ENCODE results near the gene CLEC20A.

Gene CLEC20A

DNA sequence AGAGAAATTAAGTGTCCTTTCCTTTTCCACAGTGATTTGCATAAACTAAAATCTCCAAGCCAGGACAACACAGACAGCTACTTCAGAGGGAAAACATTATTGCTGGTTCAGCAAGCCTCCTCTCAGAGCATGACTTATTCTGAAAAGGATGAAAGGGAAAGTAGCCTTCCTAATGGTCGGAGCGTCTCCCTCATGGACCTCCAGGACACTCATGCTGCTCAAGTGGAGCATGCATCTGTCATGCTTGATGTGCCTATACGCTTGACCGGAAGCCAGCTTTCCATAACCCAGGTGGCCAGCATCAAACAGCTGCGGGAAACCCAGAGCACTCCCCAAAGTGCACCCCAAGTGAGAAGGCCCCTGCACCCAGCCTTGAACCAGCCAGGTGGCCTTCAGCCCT, 39.1 kb downstream of the CLEC20A start:
- no peak overlapping the region for H3K4me3 ChIP-seq (replicated peaks; ENCODE audit: low read depth, low read length)
- DNase-seq (ENCODE audit: extremely low read depth, low read depth), result no peak
- TF ChIP-seq, protein P1, sequence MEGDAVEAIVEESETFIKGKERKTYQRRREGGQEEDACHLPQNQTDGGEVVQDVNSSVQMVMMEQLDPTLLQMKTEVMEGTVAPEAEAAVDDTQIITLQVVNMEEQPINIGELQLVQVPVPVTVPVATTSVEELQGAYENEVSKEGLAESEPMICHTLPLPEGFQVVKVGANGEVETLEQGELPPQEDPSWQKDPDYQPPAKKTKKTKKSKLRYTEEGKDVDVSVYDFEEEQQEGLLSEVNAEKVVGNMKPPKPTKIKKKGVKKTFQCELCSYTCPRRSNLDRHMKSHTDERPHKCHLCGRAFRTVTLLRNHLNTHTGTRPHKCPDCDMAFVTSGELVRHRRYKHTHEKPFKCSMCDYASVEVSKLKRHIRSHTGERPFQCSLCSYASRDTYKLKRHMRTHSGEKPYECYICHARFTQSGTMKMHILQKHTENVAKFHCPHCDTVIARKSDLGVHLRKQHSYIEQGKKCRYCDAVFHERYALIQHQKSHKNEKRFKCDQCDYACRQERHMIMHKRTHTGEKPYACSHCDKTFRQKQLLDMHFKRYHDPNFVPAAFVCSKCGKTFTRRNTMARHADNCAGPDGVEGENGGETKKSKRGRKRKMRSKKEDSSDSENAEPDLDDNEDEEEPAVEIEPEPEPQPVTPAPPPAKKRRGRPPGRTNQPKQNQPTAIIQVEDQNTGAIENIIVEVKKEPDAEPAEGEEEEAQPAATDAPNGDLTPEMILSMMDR (IDR thresholded peaks at IDR 0.05; ENCODE audit: low read depth, low read length, missing control alignments), result no peak

DNA sequence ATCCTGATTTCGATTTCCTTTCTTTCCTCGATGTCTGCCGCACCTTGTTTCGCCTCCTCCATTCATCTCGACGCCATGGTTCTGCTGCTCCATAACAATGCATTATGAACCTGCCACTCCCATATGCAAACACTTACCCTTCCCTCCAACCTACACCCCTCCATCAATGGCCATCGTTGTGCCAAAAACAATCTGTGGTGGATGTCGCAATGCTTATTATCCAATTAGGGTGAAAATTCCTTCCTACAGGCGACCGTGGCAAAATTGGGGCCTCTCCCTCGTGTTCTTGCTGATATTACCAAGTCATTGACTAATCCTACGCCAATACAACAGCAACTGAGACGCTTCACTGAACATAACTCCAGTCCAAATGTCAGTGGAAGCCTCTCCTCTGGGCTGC, 40.3 kb downstream of the CLEC20A start:
- TF ChIP-seq, protein P1 (IDR thresholded peaks at IDR 0.05; ENCODE audit: low read depth, low read length, missing control alignments), result no peak
- no peak overlapping the region for H3K4me3 ChIP-seq (replicated peaks; ENCODE audit: low read depth, low read length)
- no peak for DNase-seq (ENCODE audit: extremely low read depth, low read depth)

DNA sequence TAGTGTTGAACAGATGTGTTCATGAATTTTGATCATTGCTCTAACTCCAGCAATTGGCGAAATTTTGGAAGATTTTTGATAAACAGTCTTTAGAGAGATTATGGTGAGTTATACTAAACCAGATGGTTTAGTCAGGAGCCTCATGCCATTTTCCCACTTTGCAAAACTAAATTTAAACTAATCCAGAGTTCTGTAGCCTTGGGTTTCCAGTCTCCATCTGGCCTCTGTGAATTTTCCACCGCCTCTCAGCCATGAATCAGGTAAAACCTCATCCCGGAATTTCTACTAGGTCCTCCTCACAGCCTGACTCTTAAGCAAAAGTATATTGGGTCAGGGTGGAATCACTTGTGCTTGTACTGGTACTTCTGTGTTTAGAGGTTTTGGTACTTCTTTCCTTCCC, 44.8 kb downstream of the CLEC20A start:
- no peak for DNase-seq (ENCODE audit: extremely low read depth, low read depth)
- H3K4me3 ChIP-seq (replicated peaks; ENCODE audit: low read depth, low read length), result no peak overlapping the region
- TF ChIP-seq, protein P1 (IDR thresholded peaks at IDR 0.05; ENCODE audit: low read depth, low read length, missing control alignments), result no peak

DNA sequence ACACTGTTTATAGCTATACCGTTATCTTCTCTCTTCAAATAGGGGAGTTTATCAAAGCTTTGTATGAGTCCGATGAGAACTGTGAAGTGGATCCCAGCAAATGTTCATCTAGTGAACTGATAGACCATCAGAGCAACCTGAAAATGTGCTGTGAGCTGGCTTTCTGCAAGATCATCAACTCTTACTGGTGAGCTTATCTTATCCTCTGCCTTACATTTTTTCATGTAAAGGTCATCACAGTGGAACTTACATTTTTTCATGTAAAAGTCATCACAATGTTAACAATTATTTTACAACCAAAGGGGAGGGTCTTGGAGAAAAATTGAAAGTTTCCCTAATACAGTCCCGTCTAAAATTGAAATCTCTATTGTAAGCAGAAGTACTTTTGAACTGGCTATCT, 45.2 kb downstream of the CLEC20A start:
- DNase-seq (ENCODE audit: extremely low read depth, low read depth), result no peak
- no peak overlapping the region for H3K4me3 ChIP-seq (replicated peaks; ENCODE audit: low read depth, low read length)
- TF ChIP-seq, protein P1 (IDR thresholded peaks at IDR 0.05; ENCODE audit: low read depth, low read length, missing control alignments), result no peak

DNA sequence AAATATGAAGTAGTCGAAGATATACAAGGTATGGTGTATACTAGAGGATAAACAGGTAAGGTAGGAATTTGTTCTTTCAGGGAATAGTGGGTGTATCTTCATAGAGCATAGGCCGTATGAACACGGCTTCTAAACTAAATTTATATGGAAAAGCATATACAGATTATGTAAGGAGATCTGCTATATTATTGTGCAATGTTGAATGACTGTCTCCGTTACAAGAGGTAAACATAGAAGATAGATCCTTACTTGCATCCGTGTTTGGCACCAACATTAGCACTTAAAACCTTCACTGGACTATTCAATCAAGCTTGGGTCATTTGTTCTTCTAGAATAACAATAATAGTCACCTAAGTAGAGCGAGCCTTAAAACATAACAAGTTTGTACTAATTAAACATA, 45.9 kb downstream of the CLEC20A start:
- no peak overlapping the region for H3K4me3 ChIP-seq (replicated peaks; ENCODE audit: low read depth, low read length)
- no peak for DNase-seq (ENCODE audit: extremely low read depth, low read depth)
- TF ChIP-seq, protein P1 (IDR thresholded peaks at IDR 0.05; ENCODE audit: low read depth, low read length, missing control alignments), result no peak

DNA sequence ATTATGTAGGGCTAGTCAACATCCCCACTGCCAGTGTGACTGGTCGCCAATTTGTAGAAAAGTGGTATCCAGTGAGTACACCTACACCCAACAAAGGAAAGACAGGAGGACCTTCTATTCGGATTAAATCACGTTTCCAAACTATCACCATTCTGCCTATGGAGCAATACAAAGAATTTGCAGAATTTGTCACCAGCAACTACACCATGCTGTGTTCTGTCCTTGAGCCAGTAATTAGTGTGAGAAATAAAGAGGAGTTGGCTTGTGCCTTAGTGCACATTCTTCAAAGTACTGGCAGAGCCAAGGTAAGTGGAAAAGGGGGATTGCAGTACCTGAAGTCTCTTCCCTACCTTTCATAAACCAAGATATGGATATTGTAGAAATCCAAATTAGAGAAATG, 53.8 kb downstream of the CLEC20A start:
- no peak overlapping the region for H3K4me3 ChIP-seq (replicated peaks; ENCODE audit: low read depth, low read length)
- no peak for DNase-seq (ENCODE audit: extremely low read depth, low read depth)
- TF ChIP-seq, protein P1 (IDR thresholded peaks at IDR 0.05; ENCODE audit: low read depth, low read length, missing control alignments), result no peak

DNA sequence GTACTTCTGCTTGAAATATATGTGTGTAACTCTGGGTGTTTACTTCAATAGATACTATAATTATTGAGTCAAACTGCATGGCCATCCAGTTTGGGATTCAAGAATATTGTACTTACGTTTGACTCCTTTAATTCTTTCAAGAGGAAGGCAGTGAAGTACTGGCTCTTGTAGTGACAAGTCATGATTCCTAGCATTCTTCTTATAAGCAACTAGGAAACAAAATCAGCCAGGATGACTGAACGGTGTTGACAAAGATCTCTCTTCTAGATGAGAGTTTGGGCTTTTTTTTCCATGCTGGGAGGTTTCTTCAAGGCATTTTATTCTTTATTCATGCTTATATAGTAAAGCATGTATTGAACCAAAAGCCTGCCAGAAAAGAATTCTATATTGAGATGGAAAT, 58.3 kb downstream of the CLEC20A start:
- TF ChIP-seq, protein P1 (IDR thresholded peaks at IDR 0.05; ENCODE audit: low read depth, low read length, missing control alignments), result no peak
- H3K4me3 ChIP-seq (replicated peaks; ENCODE audit: low read depth, low read length), result no peak overlapping the region
- DNase-seq (ENCODE audit: extremely low read depth, low read depth), result no peak
